Stimulated activated naive CD4-positive, alpha-beta T cell treated with Interleukin-2 at 50 U/mL for 16 hours (primary cell): Measurements from ENCODE around the gene PPDPF.
"Not testable (repeated sequence)": the region's sequence is repeated elsewhere in the genome, so short reads cannot be mapped to it uniquely, and the experiment has no call there.

Source experiments
- DNase-seq: peaks from one replicate; lab custom pipeline; 2025; lab: John Stamatoyannopoulos, UW

The PPDPF gene

GRCh38 chr20:63500902-63501817, 19.4 kb upstream of the PPDPF start:
- no peak for DNase-seq

- DNase-seq, result no peak
These were observed 18.5 kb upstream of the PPDPF start for GRCh38 chr20:63501818-63502670.

- DNase-seq, result no peak
These were observed 17.8 kb upstream of the PPDPF start for GRCh38 chr20:63502671-63503172.

- no peak for DNase-seq
These were observed 17.0 kb upstream of the PPDPF start for GRCh38 chr20:63503524-63503923.

- no peak for DNase-seq
These were observed 15.9 kb upstream of the PPDPF start for GRCh38 chr20:63504642-63505041.

GRCh38 chr20:63505281-63505680, 15.3 kb upstream of the PPDPF start:
- DNase-seq, result no peak

GRCh38 chr20:63505723-63506122, 14.8 kb upstream of the PPDPF start:
- DNase-seq, result no peak

- no peak for DNase-seq
These were observed 13.4 kb upstream of the PPDPF start for GRCh38 chr20:63507083-63507743.

- no peak for DNase-seq
These were observed 12.3 kb upstream of the PPDPF start for GRCh38 chr20:63508072-63508768.

- DNase-seq, result no peak
These were observed 11.4 kb upstream of the PPDPF start for GRCh38 chr20:63509088-63509564.

GRCh38 chr20:63513207-63513606, 7.4 kb upstream of the PPDPF start:
- DNase-seq, result no peak

- not testable (repeated sequence) for DNase-seq
These were observed 6.0 kb upstream of the PPDPF start for GRCh38 chr20:63514520-63514919.

- DNase-seq, result no peak
These were observed 2.9 kb upstream of the PPDPF start for GRCh38 chr20:63517376-63518309.

- no peak for DNase-seq
These were observed 2.2 kb upstream of the PPDPF start for GRCh38 chr20:63518351-63518861.

GRCh38 chr20:63518946-63519667, 1.5 kb upstream of the PPDPF start:
- no peak for DNase-seq

GRCh38 chr20:63519668-63520503, 679 bp upstream of the PPDPF start:
- peak; percentile 57 for DNase-seq

GRCh38 chr20:63520934-63521601, 503 bp downstream of the PPDPF start:
- peak; percentile 64 for DNase-seq

GRCh38 chr20:63521602-63522001, 1.0 kb downstream of the PPDPF start:
- DNase-seq, result no peak
